UCSD-AML1 (cell line): Measurements from ENCODE around the gene C11orf16.
"Not testable (repeated sequence)": the region's sequence is repeated elsewhere in the genome, so short reads cannot be mapped to it uniquely, and the experiment has no call there.

ENCODE experiments used
- DNase-seq: peaks from one replicate; lab custom pipeline; 2025; ENCODE audit not compliant: unreplicated experiment; lab: John Stamatoyannopoulos, UW

Gene C11orf16

GRCh38 chr11:8937659-8938058 is 4.9 kb upstream of the C11orf16 start:
- DNase-seq = no peak

GRCh38 chr11:8937159-8937558 is 4.4 kb upstream of the C11orf16 start:
- no peak for DNase-seq

DNA sequence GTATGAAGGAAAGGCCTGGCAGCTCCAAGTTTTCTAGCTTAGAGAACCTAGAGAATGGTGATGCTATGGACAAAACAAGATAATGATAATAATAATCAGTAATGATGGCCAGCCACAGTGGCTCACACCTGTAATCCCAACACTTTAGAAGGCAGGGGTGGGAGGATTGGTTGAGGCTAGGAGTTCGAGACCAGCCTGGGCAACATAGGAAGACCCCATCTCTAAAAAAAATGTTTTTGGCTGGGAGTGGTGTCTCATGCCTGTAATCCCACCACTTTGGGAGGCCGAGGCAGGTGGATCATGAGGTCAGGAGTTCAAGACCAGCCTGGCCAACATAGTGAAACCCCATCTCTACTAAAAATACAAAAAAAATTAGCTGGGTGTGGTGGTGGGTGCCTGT is 3.0 kb upstream of the C11orf16 start:
- not testable (repeated sequence) for DNase-seq

GRCh38 chr11:8934742-8935488 is 2.2 kb upstream of the C11orf16 start:
- no peak for DNase-seq

DNA sequence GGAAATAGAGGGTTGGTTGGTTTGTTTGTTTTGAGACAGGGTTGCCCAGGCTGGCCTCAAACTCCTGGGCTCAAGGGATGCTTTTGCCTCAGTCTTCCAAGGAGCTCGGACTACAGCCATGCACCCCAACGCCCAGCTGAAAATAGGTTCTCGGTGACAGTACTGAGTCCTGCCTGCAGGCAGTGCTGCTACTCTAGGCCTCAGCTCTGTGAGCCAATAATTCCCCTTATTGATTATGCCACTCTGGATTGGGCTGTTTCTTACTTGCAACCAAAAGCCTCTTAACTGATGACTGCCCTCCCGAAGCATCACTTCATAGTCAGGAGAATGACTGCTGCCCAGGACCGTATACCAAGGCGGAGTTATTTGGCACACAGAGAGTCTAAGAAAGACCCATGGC is 1.2 kb upstream of the C11orf16 start:
- DNase-seq = no peak

GRCh38 chr11:8930456-8931175 is 2.1 kb downstream of the C11orf16 start:
- no peak for DNase-seq

DNA sequence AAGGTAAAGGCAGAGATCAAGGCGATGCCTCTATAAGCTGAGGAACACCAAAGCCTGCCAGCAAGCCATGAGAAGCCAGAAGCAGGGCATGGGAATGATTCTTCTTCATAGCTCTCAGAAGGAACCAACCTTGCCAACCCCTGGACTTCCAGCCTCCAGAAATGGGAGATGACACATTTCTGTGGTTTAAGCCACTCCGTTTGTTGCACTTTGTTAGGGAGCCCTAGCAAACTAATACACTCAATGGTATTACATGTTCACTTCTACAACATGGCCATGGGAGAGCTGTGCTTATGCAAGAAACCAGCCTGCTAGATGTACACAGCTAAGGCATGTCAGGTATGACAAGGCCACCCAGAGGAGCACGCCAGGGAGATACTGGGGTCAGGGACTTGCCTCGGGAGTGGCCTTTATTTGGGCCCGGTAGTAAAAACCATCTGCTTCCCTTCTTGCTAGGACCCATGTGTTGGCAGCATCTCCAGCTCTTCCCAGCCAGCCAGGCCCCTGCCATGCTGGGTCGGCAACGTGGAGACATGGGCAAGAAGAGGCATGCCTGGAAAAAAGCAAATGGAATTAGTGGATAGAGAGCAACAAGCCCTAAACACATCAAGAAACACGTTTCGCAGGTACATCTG is 3.6 kb downstream of the C11orf16 start:
- no peak for DNase-seq

DNA sequence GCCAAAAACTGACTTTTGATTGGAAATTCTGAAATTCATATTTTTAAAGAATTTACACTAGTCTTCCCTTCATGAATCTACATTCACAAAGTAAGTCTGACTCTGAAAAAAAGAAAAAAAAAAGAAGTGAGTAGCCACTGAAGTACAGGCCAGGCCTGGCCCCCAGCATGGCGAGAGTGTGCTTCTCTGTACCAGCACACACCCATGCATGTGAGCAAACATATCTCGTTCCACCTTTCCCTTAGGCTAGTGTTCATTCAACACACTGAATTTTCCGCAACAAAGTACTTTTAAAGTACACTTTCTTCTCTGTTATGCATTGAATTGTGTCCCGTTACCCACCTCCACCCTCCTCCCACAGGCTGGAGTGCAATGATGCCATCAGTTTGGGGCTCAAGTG is 4.5 kb downstream of the C11orf16 start:
- no peak for DNase-seq

GRCh38 chr11:8927233-8927632 is 5.5 kb downstream of the C11orf16 start:
- no peak for DNase-seq

DNA sequence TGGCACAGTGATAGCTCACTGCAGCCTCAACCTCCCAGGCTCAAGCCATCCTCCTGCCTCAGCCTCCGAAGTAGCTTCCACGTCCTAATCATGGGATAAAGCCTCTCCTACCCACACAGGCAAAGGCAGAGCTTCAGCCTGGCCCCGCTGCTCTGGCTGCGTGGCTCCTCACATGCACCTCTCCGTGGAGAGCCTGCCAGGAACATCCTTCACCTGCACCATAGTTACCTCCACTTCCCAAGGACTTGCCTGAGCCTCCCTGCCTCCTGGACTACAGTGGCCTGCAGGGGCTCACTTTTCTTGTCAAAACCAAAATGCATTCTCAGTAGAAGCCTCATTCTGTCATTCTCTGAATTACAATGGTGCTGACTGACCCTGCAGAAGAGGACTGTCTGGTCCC is 6.5 kb downstream of the C11orf16 start:
- no peak for DNase-seq

DNA sequence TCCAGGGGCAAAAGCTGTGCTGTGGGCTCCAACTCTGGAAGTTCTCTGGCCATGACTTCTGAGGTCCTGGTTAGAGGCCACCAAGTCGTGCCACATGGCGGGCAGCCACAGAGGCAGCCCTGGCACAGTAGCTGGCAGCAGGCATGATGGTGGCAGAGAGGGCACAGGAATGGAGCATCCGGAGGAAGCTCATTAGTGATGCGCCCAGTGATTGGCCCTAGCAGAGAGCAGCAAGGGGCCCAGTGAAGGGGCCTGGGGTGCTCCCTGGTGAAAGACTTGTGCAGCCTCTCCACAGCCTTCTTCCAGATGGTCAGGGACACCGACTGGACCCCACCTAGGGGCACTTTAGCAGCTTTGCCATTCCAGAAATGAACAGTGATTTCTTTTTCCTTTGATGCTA is 7.0 kb downstream of the C11orf16 start:
- no peak for DNase-seq

DNA sequence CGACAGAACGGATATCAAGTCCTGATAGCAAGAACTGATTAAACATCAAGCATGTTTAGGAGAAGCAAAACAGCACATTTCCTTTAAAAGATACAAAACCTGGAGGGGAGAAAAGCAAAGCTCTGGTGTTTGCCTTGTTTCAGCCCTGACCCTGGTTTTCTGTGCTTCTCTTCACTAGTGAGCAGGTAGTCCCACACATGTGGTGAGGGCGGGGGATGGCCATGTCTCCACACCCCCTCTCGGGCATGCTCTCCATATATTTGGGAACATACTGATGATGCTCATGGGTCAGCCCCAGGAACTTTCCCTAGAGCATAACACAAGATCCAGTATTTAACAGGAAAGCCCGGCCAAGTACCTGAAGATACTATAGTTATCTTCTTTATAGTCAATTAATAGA is 10.1 kb downstream of the C11orf16 start:
- DNase-seq = no peak

- DNase-seq = no peak
Observed at GRCh38 chr11:8917157-8917825, 15.5 kb downstream of the C11orf16 start.

DNA sequence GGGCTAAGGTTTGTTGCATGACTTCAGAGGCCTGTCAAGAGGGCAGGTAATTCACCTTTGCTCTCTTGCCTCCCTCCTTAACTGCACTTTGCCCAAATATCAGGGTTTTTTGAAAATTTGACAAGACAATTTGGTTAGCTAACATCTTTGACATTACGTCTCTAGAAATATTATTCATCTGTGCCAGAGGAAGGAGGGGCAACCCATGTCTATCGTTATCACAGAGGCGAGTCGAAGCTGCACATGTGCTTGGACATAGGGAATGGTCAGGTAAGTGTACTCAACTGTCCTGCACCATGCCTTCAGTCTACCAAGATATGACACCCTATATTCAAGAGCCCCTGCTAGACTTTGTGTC is 18.1 kb downstream of the C11orf16 start:
- no peak for DNase-seq

GRCh38 chr11:8913961-8914660 is 18.6 kb downstream of the C11orf16 start:
- peak; percentile 48 for DNase-seq

DNA sequence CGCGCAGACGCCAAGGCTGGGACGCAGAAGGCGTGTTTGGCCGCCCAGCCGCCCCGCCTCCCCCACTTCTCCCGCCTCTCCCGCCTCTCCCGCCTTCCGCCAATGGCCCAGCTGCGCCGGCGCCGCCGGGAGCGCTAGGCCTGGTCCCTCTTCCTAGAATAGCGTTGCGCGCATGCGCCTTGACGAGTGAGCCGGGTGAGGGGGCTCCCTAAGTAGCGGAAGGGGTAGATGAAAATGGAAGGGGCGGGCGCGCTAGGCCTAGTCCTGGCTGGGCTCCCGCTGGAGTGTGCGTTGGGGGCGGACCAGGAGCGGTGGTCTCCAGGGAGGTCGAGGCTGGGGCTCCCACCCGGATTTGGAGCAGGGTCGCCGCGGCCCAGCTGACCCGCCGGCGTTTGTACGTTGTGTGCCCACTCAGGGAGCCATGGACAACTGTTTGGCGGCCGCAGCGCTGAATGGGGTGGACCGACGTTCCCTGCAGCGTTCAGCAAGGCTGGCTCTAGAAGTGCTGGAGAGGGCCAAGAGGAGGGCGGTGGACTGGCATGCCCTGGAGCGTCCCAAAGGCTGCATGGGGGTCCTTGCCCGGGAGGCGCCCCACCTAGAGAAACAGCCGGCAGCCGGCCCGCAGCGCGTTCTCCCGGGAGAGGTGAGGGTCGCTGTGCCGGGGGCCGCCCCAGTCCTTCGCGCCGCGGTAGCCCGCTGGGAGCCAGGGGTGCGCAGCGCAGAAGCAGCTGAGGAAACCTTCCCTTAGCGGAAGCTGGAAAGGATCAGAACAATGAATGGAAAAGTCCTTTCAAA is 21.5 kb downstream of the C11orf16 start, which contains the start of gene AKIP1:
AKIP1 (plus strand) TSS at position 161 of the 795 bp plus-strand sequence; CDS start at position 422, 261 bp downstream.
- DNase-seq = peak; percentile 97

DNA sequence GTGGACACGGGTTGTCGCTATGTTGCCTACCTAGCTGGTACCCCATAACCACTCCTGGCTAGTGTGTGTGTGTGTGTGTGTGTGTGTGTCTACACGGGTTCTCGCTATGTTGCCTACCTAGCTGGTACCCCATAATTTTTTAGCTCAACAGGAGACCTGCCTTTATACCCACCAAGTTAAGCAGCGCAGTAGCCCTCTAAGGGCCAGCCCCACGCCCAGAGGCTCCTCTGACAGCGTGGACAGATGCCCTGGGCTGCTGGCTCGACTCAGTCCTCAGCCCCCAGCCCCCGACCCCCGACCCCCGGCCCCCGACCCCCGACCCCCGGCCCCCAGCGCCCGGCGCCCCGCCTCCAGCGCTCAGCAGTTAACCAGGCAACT is 22.1 kb downstream of the C11orf16 start:
- DNase-seq = no peak

GRCh38 chr11:8908099-8908498 is 24.6 kb downstream of the C11orf16 start:
- no peak for DNase-seq

DNA sequence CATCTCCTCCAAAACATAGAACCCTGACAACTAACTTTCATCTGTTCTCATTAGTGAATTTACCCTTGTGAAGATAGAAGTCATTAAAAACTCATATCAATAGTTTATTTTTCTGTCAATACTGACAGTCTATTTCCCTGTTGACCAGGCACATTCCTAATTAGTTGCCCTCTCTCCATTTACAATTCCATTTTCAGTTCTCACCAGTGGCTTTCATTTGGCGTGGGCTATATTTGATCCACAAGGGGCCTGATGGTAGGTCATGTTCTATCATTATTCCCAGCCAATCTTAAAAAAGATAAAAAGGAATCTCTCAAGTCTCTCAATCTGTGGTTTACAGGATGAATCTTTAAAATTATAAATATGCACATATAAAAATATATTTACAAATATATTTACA is 25.6 kb downstream of the C11orf16 start:
- no peak for DNase-seq

DNA sequence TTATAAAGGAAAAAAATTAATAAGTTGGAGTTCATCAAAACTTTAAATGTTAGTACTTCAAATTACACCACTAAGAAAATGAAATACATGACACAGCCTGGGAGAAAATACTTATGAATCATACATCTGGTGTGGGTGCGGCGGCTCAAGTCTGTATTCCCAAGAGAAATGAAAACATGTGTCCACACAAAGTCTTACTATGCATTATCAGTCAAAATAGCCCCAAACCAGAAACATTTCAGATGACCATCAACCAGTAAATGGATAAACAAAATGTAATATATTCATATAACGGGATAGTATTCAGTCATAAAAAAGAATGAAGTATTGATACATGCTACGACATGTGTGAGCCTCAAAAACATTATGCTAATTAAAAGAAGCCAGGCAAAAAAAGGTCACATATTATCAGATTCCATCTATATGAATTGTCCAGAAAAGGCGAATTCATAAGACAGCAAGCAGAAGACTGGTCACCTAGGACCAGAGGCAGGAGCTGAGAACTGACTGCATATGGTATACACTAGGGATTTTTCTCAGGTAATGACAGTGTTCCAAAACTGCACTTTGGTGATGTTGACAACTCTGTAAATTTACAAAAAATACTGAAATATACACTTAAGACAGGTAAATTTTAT is 27.1 kb downstream of the C11orf16 start:
- no peak for DNase-seq
